A673 (cell line): ENCODE results near the gene ATG101. TPM values are rescaled to one million over a fixed set of nuclear protein-coding genes. Genes with fewer than 3 reads are reported as not detected.

Experiments
- BruUV-seq: library from RNA; stranded (reverse); fragments of 400-500 nt; replicated peaks from 2 replicates; lab custom pipeline; 2021; lab: Mats Ljungman, UMichigan
- CTCF ChIA-PET: fragments of 300-600 bp; sonication (Branson Sonifier 250); formaldehyde crosslinking; loops from one replicate; lab custom pipeline; 2022; ENCODE audit warnings: antibody characterized with exemption; lab: Charles Lee
- POLR2A ChIA-PET: fragments of 300-600 bp; sonication (Branson Sonifier 250); formaldehyde crosslinking; loops from one replicate; lab custom pipeline; 2022; ENCODE audit warnings: antibody characterized with exemption; ENCODE audit not compliant: low non-redundant PET; lab: Charles Lee
- DNase-seq: peaks from one replicate; pipeline ENCODE4 v3.0.0-alpha.2; 2015; ENCODE audit warnings: low spot score
- H3K27ac ChIP-seq: fragments of 200-600 bp; sonication (generic); 2 replicates; pipeline ENCODE4 v1.5.1; 2016; ENCODE audit warnings: mixed run types, low read depth, mild to moderate bottlenecking, mixed read lengths, antibody characterized with exemption, low read length; ENCODE audit not compliant: poor library complexity, severe bottlenecking
- H3K27me3 ChIP-seq: fragments of 200-600 bp; sonication (generic); replicated peaks from 2 replicates; pipeline ENCODE4 v1.6.1; 2017; ENCODE audit warnings: mixed run types, low read depth, mild to moderate bottlenecking, mixed read lengths, antibody characterized with exemption, low read length; ENCODE audit not compliant: insufficient read depth, poor library complexity
- H3K36me3 ChIP-seq: fragments of 200-600 bp; sonication (generic); 2 replicates; pipeline ENCODE4 v1.6.1; 2016; ENCODE audit warnings: mixed run types, mild to moderate bottlenecking, mixed read lengths, antibody characterized with exemption, low read length; ENCODE audit not compliant: insufficient read depth, poor library complexity, severe bottlenecking
- H3K4me1 ChIP-seq: fragments of 200-600 bp; sonication (generic); 2 replicates; pipeline ENCODE4 v1.6.1; 2017; ENCODE audit warnings: mixed run types, mild to moderate bottlenecking, mixed read lengths, antibody characterized with exemption, low read length; ENCODE audit not compliant: insufficient read depth, poor library complexity, severe bottlenecking
- H3K4me3 ChIP-seq: fragments of 200-600 bp; sonication (generic); 2 replicates; pipeline ENCODE4 v1.5.1; 2016; ENCODE audit warnings: low read depth, mixed run types, mild to moderate bottlenecking, mixed read lengths, low read length; ENCODE audit not compliant: poor library complexity, severe bottlenecking
- H3K9me3 ChIP-seq: fragments of 200-600 bp; sonication (generic); 2 replicates; pipeline ENCODE4 v1.6.1; 2016; ENCODE audit warnings: mixed run types, low read depth, mild to moderate bottlenecking, mixed read lengths, antibody characterized with exemption, low read length; ENCODE audit not compliant: poor library complexity, severe bottlenecking
- EZH2 ChIP-seq: fragments of 200-600 bp; sonication (generic); IDR thresholded peaks from 2 replicates; pipeline ENCODE4 v1.6.1; 2017; ENCODE audit warnings: borderline replicate concordance, low read depth, mild to moderate bottlenecking, mixed read lengths, antibody characterized with exemption, low read length; ENCODE audit not compliant: poor library complexity, severe bottlenecking
- intact Hi-C: fragments of 100-400 bp; cut with micrococcal nuclease; formaldehyde crosslinking; loops from one replicate; pipeline ENCODE4 v1.10.0; 2022; ENCODE audit not compliant: unreplicated experiment
- total RNA-seq: library from RNA; stranded (reverse); gene quantifications from 2 replicates; pipeline ENCODE4 v1.2.3, GENCODE V29; 2021
- TF ChIP-seq, protein P1 (sequence below): fragments of 300-800, 200-600 bp; sonication (generic); conservative IDR thresholded peaks from 2 replicates; pipeline ENCODE4 v1.5.1; 2017; ENCODE audit warnings: low read depth, mild to moderate bottlenecking, antibody characterized with exemption, low read length, moderate library complexity, mixed read lengths

The ATG101 gene
- total RNA-seq, 1 experiment from 2014 or later: 52.0 TPM

DNA sequence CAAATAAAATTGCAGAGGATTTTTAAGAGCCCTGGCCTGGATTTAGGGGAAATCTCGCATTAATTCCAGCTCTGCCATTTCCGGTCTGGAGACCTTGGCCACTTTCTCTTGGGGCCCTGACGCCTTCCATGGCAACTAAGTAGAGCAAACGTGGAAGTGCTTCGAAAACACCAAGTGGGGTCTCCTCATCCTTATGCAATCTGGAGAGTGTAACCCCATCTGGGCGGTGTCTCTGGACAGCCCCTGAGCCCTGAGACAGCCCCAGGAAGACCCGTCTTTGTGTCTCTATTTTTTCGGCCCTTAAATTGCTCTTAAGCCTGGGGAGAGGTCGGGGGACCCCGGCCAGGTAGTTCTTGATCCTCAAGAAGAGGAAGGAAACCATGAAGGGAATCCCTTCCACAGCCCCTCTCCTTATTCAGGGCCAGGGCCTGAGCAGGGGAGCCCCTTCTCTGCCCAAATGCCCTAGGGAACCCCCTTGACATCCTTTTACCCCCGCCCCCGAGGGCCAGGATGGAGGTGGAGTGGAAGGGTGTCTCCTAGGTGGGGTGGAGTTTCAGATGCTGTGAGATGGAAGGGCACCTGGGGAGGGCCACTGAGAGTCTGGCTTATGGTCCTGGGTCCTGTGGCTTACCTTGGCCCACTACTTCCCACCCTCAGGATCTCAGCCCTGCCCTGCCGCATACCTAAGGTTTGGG is 36.2 kb upstream of the ATG101 start:
- peak overlapping the region; percentile 34 for H3K4me3 ChIP-seq
- H3K27ac ChIP-seq: peak overlapping the region; percentile 84
- intact Hi-C loops: no loop called here
- H3K9me3 ChIP-seq: no peaks in the 10 kb centered on the region
- no peak for TF ChIP-seq EZH2
- TF ChIP-seq, protein P1, sequence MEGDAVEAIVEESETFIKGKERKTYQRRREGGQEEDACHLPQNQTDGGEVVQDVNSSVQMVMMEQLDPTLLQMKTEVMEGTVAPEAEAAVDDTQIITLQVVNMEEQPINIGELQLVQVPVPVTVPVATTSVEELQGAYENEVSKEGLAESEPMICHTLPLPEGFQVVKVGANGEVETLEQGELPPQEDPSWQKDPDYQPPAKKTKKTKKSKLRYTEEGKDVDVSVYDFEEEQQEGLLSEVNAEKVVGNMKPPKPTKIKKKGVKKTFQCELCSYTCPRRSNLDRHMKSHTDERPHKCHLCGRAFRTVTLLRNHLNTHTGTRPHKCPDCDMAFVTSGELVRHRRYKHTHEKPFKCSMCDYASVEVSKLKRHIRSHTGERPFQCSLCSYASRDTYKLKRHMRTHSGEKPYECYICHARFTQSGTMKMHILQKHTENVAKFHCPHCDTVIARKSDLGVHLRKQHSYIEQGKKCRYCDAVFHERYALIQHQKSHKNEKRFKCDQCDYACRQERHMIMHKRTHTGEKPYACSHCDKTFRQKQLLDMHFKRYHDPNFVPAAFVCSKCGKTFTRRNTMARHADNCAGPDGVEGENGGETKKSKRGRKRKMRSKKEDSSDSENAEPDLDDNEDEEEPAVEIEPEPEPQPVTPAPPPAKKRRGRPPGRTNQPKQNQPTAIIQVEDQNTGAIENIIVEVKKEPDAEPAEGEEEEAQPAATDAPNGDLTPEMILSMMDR: no peak
- POLR2A ChIA-PET: interaction anchor here (0.6 to 1.3 kb wide), 2 partner anchors 18 to 27 kb away, joined by 4 to 19 read pairs; partner anchors contain the start of genes NR4A1 and TAMALIN
- H3K27me3 ChIP-seq: no peaks in the 10 kb centered on the region
- H3K4me1 ChIP-seq: peaks cover 38% of the 10 kb centered on the region
- no peaks in the 10 kb centered on the region for H3K36me3 ChIP-seq
- BruUV-seq: TSS peak; percentile 91
- DNase-seq: no peak
- CTCF ChIA-PET: interaction anchor here (0.6 to 1.6 kb wide), 5 partner anchors 8 to 86 kb away, joined by 3 to 8 read pairs (median 4); no protein-coding TSS in a partner anchor

DNA sequence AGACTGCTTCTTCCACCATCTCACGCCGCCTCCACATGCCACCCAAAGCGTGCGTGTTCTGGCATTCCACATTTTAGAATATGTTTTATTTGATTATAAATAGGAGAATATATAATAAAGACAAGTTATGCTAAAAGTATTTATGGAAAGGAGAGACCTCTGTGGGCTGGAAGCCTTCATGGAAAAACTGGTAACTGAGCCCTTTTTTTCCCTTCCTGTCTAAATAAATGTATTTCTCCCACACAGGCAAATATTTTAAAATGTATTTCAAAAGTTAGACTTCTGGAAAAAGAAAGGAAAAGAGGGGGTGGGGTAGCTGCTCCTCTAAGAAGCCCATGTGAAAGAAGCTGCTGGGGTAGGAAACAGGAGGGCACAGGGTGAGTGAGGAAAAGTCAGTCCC is 34.6 kb upstream of the ATG101 start:
- no peaks in the 10 kb centered on the region for H3K36me3 ChIP-seq
- no peak for DNase-seq
- CTCF ChIA-PET: interaction anchor here (1.6 kb wide), 1 partner anchor 10 kb away, joined by 8 read pairs; no protein-coding TSS in a partner anchor
- intact Hi-C loops: no loop called here
- POLR2A ChIA-PET: no interaction called here
- BruUV-seq: no TSS peak
- no peaks in the 10 kb centered on the region for H3K9me3 ChIP-seq
- no peaks in the 10 kb centered on the region for H3K27me3 ChIP-seq
- peaks cover 27% of the 10 kb centered on the region for H3K4me1 ChIP-seq
- no peak overlapping the region for H3K4me3 ChIP-seq
- no peak for TF ChIP-seq EZH2
- H3K27ac ChIP-seq: no peak overlapping the region

DNA sequence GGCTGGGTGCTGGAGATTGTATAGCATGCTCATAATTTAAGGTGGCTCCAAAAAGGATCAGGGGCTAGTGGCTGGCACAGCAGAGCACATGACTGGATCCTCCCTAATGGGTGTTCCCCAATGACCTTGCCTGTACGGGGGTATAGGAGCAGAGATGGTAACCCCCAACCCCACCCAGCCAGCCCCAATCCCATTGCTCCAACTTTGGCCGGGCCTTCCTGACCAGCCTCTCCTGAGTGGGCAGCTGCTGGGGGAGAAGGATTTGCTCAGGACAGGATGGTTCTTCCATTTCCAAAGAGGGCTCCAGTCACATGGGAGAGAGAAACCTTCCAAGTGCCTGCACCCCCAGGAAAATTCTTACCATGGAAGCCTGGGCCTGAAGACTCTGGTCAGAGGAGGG is 33.9 kb upstream of the ATG101 start:
- Histone ChIP-seq H3K9me3 (no peaks in the 10 kb centered on the region), H3K4me3 (no peak overlapping the region), H3K36me3 (no peaks in the 10 kb centered on the region), H3K27me3 (no peaks in the 10 kb centered on the region), H3K4me1 (peaks cover 26% of the 10 kb centered on the region), H3K27ac (peak overlapping the region; percentile 71)
- intact Hi-C loops: no loop called here
- ChIA-PET POLR2A (no interaction called here), CTCF (no interaction called here)
- BruUV-seq: no TSS peak
- TF ChIP-seq EZH2: no peak
- TF ChIP-seq, protein P1: no peak
- no peak for DNase-seq
